ENCODE data around the gene PTPRU. TPM values are rescaled to one million over a fixed set of nuclear protein-coding genes. Genes with fewer than 3 reads are reported as not detected.

PTPRU gene
- total RNA-seq, 4 donors from 2014 or later: 12.9 to 17.9 (median 14.7) TPM

GRCh38 chr1:29233693-29234092 is 2.6 kb upstream of the PTPRU start:
- no peak for TF ChIP-seq CTCF (IDR thresholded peaks at IDR 0.05; ENCODE audit: low read depth)

GRCh38 chr1:29234471-29234870 is 1.9 kb upstream of the PTPRU start:
- TF ChIP-seq CTCF (IDR thresholded peaks at IDR 0.05; ENCODE audit: low read depth): no peak

- TF ChIP-seq CTCF (IDR thresholded peaks at IDR 0.05; ENCODE audit: low read depth): no peak
Observed at GRCh38 chr1:29236712-29237128, 398 bp downstream of the PTPRU start.

GRCh38 chr1:29237129-29237821 is 953 bp downstream of the PTPRU start:
- no peak for TF ChIP-seq CTCF (IDR thresholded peaks at IDR 0.05; ENCODE audit: low read depth)

GRCh38 chr1:29237852-29238619 is 1.7 kb downstream of the PTPRU start:
- TF ChIP-seq CTCF (IDR thresholded peaks at IDR 0.05; ENCODE audit: low read depth): no peak

GRCh38 chr1:29238620-29239002 is 2.3 kb downstream of the PTPRU start:
- TF ChIP-seq CTCF (IDR thresholded peaks at IDR 0.05; ENCODE audit: low read depth): no peak

GRCh38 chr1:29239142-29239541 is 2.8 kb downstream of the PTPRU start:
- TF ChIP-seq CTCF (IDR thresholded peaks at IDR 0.05; ENCODE audit: low read depth): no peak
